Chondrocyte (in vitro differentiated cells): ENCODE results near the gene F2RL1. TPM values are rescaled to one million over a fixed set of nuclear protein-coding genes. Genes with fewer than 3 reads are reported as not detected.
"Not testable (repeated sequence)": the region's sequence is repeated elsewhere in the genome, so short reads cannot be mapped to it uniquely, and the experiment has no call there.

Source experiments
- DNase-seq: peaks from one replicate; pipeline ENCODE4 v3.0.0; 2021; ENCODE audit warnings: mixed read lengths, low spot score
- H3K27ac Mint-ChIP-seq: one replicate; pipeline ENCODE4 v1.8.0; 2021; ENCODE audit warnings: mild to moderate bottlenecking, moderate library complexity, mixed read lengths; ENCODE audit not compliant: unreplicated experiment
- H3K27me3 Mint-ChIP-seq: 2 replicates; pipeline ENCODE4 v1.8.0; 2021; ENCODE audit warnings: low read depth, mixed read lengths
- H3K36me3 Mint-ChIP-seq: 2 replicates; pipeline ENCODE4 v1.8.0; 2021; ENCODE audit warnings: low read depth, mixed read lengths
- H3K4me1 Mint-ChIP-seq: 2 replicates; pipeline ENCODE4 v1.8.0; 2021; ENCODE audit warnings: low read depth, mild to moderate bottlenecking, mixed read lengths
- H3K4me3 Mint-ChIP-seq: one replicate; pipeline ENCODE4 v1.8.0; 2021; ENCODE audit warnings: mild to moderate bottlenecking, moderate library complexity, mixed read lengths; ENCODE audit not compliant: unreplicated experiment
- H3K9me3 Mint-ChIP-seq: 2 replicates; pipeline ENCODE4 v1.8.0; 2021; ENCODE audit warnings: low read depth, mixed read lengths
- CTCF ChIP-seq: fragments of 200-600 bp; sonication (generic); IDR thresholded peaks from 2 replicates; pipeline ENCODE4 v1.5.0; 2021; ENCODE audit warnings: antibody characterized with exemption, mild to moderate bottlenecking, moderate library complexity
- total RNA-seq: library from RNA; stranded (reverse); gene quantifications from 3 replicates; pipeline ENCODE4 v1.2.1, GENCODE V29; 2021

Gene F2RL1
- total RNA-seq, 1 donor from 2014 or later: 1.2 TPM

GRCh38 chr5:76781775-76782174 is 37.1 kb upstream of the F2RL1 start:
- DNase-seq: no peak
- Mint-ChIP-seq H3K4me1 (peaks cover 18% of the 10 kb centered on the region), H3K27me3 (no peaks in the 10 kb centered on the region), H3K9me3 (no peaks in the 10 kb centered on the region), H3K27ac (no peak overlapping the region), H3K4me3 (no peak overlapping the region), H3K36me3 (no peaks in the 10 kb centered on the region)
- no peak for TF ChIP-seq CTCF

- no peak for DNase-seq
- no peaks in the 10 kb centered on the region for H3K36me3 Mint-ChIP-seq
Measured at GRCh38 chr5:76782444-76782843, 36.4 kb upstream of the F2RL1 start.

GRCh38 chr5:76787237-76787636 is 31.6 kb upstream of the F2RL1 start:
- no peak overlapping the region for H3K4me3 Mint-ChIP-seq
- no peak for TF ChIP-seq CTCF
- peak overlapping the region; percentile 93 for H3K27ac Mint-ChIP-seq
- DNase-seq: no peak
- peaks cover 66% of the 10 kb centered on the region for H3K4me1 Mint-ChIP-seq
- H3K27me3 Mint-ChIP-seq: no peaks in the 10 kb centered on the region
- no peaks in the 10 kb centered on the region for H3K9me3 Mint-ChIP-seq
- H3K36me3 Mint-ChIP-seq: no peaks in the 10 kb centered on the region

More at GRCh38 chr5:76782444-76782843, 36.4 kb upstream of the F2RL1 start:
- TF ChIP-seq CTCF: no peak
- no peaks in the 10 kb centered on the region for H3K9me3 Mint-ChIP-seq
- peaks cover 25% of the 10 kb centered on the region for H3K4me1 Mint-ChIP-seq
- H3K27ac Mint-ChIP-seq: no peak overlapping the region
- H3K4me3 Mint-ChIP-seq: no peak overlapping the region
- no peaks in the 10 kb centered on the region for H3K27me3 Mint-ChIP-seq

GRCh38 chr5:76788362-76788761 is 30.5 kb upstream of the F2RL1 start:
- Mint-ChIP-seq H3K27me3 (no peaks in the 10 kb centered on the region), H3K4me1 (peaks cover 63% of the 10 kb centered on the region), H3K4me3 (no peak overlapping the region), H3K9me3 (no peaks in the 10 kb centered on the region), H3K27ac (peak overlapping the region; percentile 27), H3K36me3 (no peaks in the 10 kb centered on the region)
- DNase-seq: no peak
- TF ChIP-seq CTCF: no peak

- peak overlapping the region; percentile 25 for H3K27ac Mint-ChIP-seq
- not testable (repeated sequence) for H3K36me3 Mint-ChIP-seq, H3K4me3 Mint-ChIP-seq, H3K9me3 Mint-ChIP-seq, H3K27me3 Mint-ChIP-seq, DNase-seq
- peaks cover 63% of the 10 kb centered on the region for H3K4me1 Mint-ChIP-seq
Measured at GRCh38 chr5:76789275-76789674, 29.6 kb upstream of the F2RL1 start.

GRCh38 chr5:76789991-76790581 is 28.7 kb upstream of the F2RL1 start:
- H3K9me3 Mint-ChIP-seq: no peaks in the 10 kb centered on the region
- H3K4me1 Mint-ChIP-seq: peaks cover 64% of the 10 kb centered on the region
- no peaks in the 10 kb centered on the region for H3K27me3 Mint-ChIP-seq
- DNase-seq: no peak
- H3K36me3 Mint-ChIP-seq: no peaks in the 10 kb centered on the region
- TF ChIP-seq CTCF: no peak
- no peak overlapping the region for H3K4me3 Mint-ChIP-seq
- H3K27ac Mint-ChIP-seq: peak overlapping the region; percentile 92
